Sigmoid colon (tissue), 7 donors: ENCODE data around the gene CACNA1A. TPM values are rescaled to one million over a fixed set of nuclear protein-coding genes. Genes with fewer than 3 reads are reported as not detected.

Experiments used
- DNase-seq: peaks from one replicate; pipeline ENCODE4 v3.0.0-alpha.2; 2019
- H3K27ac ChIP-seq, 4 donors: fragments of 200-600 bp; sonication (generic); one replicate each; pipeline ENCODE4 v1.5.1; 2016 to 2019; ENCODE audit warnings: mild to moderate bottlenecking in 1 of 4
- H3K27me3 ChIP-seq, 3 donors: fragments of 200-600 bp; sonication (generic); one replicate each; pipeline ENCODE4 v1.5.1; 2019; ENCODE audit warnings: mild to moderate bottlenecking in 1 of 3
- H3K36me3 ChIP-seq, 4 donors: fragments of 200-600 bp; sonication (generic); one replicate each; pipeline ENCODE4 v1.5.1; 2016 to 2019
- H3K4me1 ChIP-seq, 4 donors: fragments of 200-600 bp; sonication (generic); one replicate each; pipeline ENCODE4 v1.5.1; 2017 to 2019
- H3K4me3 ChIP-seq, 4 donors: fragments of 200-600 bp; sonication (generic); one replicate each; pipeline ENCODE4 v1.5.1; 2017 to 2019; ENCODE audit warnings: mild to moderate bottlenecking in 2 of 4, moderate library complexity in 1 of 4
- H3K9me3 ChIP-seq, 4 donors: fragments of 200-600 bp in 3 of 4; sonication (generic) in 3 of 4; one replicate each; pipeline versions ENCODE4 v1.5.1 to v1.6.1; 2013 to 2019
- EP300 ChIP-seq, 4 donors: sonication (generic); formaldehyde crosslinking; IDR thresholded peaks; one replicate each; pipeline ENCODE4 v1.6.1; 2017; ENCODE audit warnings: antibody characterized with exemption in 4 of 4
- POLR2A ChIP-seq, 2 donors: fragments of 450-650 bp; IDR thresholded peaks; one replicate each; pipeline ENCODE4 v1.6.1; 2016; ENCODE audit warnings: antibody characterized with exemption in 2 of 2, mild to moderate bottlenecking in 2 of 2, moderate library complexity in 2 of 2
- POLR2AphosphoS5 ChIP-seq, 4 donors: sonication (generic); formaldehyde crosslinking; IDR thresholded peaks; one replicate each; pipeline ENCODE4 v1.6.1; 2017; ENCODE audit warnings: antibody characterized with exemption in 4 of 4
- WGBS, 2 donors: extraction: QIAGEN DNeasy Blood & Tissue Kit; methylation state at CpG; one replicate each; pipeline ENCODE4 v1.1.7; 2013; 5-methylcytosine and 5-hydroxymethylcytosine counted together
- intact Hi-C: fragments of 100-400 bp; cut with DNase I; formaldehyde crosslinking; loops from one replicate; pipeline ENCODE4 v1.15.1; 2023
- polyA plus RNA-seq, 3 donors: library from polyadenylated mRNA; stranded (reverse); fragments of 200-250 nt; gene quantifications; one replicate each; pipeline ENCODE4 v1.2.3, GENCODE V29; 2013
- total RNA-seq, 4 donors: library from RNA; depleted of rRNA; stranded (reverse); fragments of >200 nt; gene quantifications; one replicate each; pipeline ENCODE4 v1.1.0, GENCODE V29; 2016
- TF ChIP-seq, protein P1 (sequence below), 4 experiments: fragments of 450-650 bp in 3 of 4; fragments of 200-600 bp in 1 of 4; IDR thresholded peaks; one replicate each; pipeline ENCODE4 v1.5.1; 2016 to 2019; ENCODE audit warnings: antibody characterized with exemption in 4 of 4, mild to moderate bottlenecking in 3 of 4, moderate library complexity in 2 of 4
- donor health status: healthy with polysubstance abuse.
- donor health status: Bipolar disorder and iron deficiency.
- donor health status: healthy.

The CACNA1A gene
- total and polyA plus RNA-seq, 7 donors = 0.14 to 3.6 (median 1.6) TPM; not detected in 1

DNA sequence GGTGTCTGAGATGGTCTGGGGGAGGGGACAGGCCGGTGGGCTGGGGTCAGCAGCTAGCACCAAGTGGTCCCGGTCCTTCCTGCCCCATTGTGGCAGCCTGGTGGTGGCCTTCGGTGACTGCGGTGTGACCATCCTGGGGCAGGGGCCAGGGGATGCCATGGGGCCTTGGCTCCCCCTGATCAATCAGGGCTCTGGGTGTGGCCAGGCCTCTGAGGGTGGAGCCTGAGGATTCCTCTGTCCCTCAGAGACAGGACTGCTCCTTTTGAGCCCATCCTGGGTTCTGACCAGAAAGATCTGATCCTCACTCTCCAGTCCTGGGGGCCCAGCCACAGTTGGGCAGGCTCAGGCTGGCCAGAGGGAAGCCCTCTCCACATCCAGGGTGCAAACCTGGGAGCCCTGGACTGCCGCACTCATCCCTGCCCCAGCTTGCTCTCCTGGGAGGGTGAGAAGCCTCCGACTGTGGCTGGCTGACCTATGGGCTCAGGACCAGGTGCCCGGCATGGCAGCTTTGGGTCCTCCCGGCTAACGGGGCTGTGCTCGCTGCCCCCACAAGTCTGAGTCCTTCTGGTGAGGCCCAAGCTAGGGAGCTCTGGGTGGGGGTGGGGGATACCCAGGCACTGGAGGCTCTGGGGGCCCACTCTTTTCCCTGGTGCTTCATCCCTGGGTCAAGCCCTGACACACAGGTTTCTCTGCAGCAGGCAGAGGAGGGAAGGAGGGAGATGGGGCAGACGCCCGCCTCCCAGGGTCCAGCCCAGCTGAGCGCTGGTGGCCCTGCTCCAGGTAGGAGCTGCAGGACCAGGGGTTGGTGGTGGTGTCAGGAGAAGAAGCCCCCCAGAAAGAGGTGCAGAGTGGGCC lies 296.6 kb downstream of the CACNA1A start:
- Histone ChIP-seq H3K4me3 (no peak overlapping the region), H3K4me1 (peaks cover 0 to 15% (median 4%) of the 10 kb centered on the region in 4 donors), H3K27me3 (peaks cover 0 to 4% (median 0%) of the 10 kb centered on the region in 3 donors), H3K27ac (no peak overlapping the region), H3K9me3 (no peaks in the 10 kb centered on the region), H3K36me3 (no peaks in the 10 kb centered on the region)
- WGBS, 2 donors = 80 to 86% methylated on average over 13 of the region's 13 CpGs
- TF ChIP-seq EP300 (IDR thresholded peaks at IDR 0.05) (no peak), POLR2A (IDR thresholded peaks at IDR 0.05) (no peak), POLR2AphosphoS5 (IDR thresholded peaks at IDR 0.05) (no peak)
- TF ChIP-seq, protein P1, sequence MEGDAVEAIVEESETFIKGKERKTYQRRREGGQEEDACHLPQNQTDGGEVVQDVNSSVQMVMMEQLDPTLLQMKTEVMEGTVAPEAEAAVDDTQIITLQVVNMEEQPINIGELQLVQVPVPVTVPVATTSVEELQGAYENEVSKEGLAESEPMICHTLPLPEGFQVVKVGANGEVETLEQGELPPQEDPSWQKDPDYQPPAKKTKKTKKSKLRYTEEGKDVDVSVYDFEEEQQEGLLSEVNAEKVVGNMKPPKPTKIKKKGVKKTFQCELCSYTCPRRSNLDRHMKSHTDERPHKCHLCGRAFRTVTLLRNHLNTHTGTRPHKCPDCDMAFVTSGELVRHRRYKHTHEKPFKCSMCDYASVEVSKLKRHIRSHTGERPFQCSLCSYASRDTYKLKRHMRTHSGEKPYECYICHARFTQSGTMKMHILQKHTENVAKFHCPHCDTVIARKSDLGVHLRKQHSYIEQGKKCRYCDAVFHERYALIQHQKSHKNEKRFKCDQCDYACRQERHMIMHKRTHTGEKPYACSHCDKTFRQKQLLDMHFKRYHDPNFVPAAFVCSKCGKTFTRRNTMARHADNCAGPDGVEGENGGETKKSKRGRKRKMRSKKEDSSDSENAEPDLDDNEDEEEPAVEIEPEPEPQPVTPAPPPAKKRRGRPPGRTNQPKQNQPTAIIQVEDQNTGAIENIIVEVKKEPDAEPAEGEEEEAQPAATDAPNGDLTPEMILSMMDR (IDR thresholded peaks at IDR 0.05) = no peak
- DNase-seq = no peak
- intact Hi-C loops = loop anchor here (5.0 kb wide), 1 partner anchor 42 kb away; no protein-coding TSS in a partner anchor

DNA sequence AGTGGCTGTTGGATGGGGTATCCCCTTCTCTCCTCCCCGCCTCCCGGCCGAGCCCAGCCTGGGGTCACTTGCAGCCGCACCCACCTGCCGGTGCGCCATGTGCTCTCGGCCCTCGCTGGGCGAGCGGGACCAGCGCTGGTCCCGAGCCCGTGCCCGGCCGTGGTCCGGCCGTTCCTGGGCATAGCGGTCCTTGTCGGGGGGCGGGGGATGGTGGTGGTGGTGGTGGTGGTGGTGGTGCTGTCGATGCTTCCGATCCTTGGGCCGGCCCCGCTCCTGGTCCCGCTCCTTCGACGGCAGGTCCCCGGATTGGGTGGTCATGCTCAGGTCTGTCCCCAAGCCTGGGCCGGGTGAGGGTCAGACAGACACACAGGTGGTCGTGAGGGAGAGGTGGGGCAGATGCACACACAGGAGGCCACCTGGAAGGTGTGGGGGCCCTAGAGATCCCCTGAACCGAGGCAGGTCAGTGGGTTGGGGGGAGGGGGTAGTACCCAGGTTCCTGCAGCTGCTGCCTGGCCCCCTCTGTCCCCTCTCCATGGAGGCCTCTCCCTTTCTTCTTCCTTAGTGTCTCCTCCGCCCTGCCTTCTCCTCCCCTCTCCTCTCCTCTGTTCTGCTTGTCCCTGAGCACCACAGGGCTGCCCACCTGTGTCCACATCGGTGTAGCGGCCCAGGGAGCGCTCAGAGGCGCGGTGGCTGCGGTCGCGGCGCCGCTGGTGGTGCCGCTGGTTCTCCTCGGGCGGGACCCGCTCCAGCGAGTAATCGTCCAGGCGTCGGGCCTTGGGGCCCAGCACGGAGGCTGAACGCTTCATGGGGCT lies 297.4 kb downstream of the CACNA1A start:
- Histone ChIP-seq H3K27ac (peak overlapping the region; percentile 53 to 68 (median 60)), H3K27me3 (peaks cover 0 to 4% (median 0%) of the 10 kb centered on the region in 3 donors), H3K4me1 (peaks cover 0 to 15% (median 4%) of the 10 kb centered on the region in 4 donors), H3K36me3 (no peaks in the 10 kb centered on the region), H3K9me3 (no peaks in the 10 kb centered on the region), H3K4me3 (peak overlapping the region; percentile 33 to 54 (median 48))
- WGBS, 2 donors = 73 to 75% methylated on average over 52 of the region's 52 CpGs
- intact Hi-C loops = loop anchor here (5.0 kb wide), 1 partner anchor 42 kb away; no protein-coding TSS in a partner anchor
- TF ChIP-seq POLR2A (IDR thresholded peaks at IDR 0.05) (no peak), POLR2AphosphoS5 (IDR thresholded peaks at IDR 0.05) (no peak), EP300 (IDR thresholded peaks at IDR 0.05) (no peak)
- TF ChIP-seq, protein P1 (IDR thresholded peaks at IDR 0.05) = no peak
- DNase-seq = no peak

DNA sequence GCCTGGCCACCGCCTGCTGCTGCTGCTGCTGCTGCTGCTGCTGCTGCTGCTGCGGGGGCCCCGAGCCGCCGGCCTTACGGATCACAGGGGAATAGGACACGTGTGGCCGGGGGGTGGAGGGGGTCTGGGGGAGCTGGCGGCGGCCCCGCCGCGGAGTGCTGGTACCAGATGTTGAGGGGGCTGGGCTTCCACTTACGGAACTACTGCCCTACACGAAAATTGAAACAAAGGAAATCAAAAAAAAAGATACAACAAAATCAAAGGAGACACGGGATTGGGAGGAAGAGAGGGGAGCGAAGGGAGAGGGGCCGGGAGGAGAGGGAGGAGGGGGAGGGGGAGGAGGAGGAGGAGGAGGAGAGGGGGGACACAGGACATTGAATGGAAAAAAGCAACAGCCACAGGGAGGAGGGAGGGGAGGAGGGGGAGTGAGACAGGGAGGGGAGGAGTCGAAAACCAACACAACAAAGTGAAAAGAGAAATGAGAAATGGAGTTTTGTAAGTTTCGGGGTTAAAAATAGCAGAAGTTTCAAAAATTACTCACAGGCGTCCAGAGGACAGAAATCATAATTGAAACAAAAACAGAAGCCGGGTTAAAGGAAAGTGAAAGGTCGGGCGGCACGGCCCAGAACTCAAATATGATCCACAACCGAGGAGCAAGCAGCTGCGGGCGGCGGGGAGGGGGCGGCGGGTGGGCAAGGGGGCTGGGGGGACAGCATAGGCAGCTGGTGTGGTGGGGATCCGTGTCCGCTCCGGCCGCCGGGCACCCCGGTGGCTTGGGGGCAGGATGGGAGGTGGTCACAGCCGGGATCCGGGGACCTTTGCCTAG lies 298.2 kb downstream of the CACNA1A start:
- WGBS, 2 donors = 24 to 69% methylated on average over 39 of the region's 39 CpGs
- H3K36me3 ChIP-seq = no peaks in the 10 kb centered on the region
- H3K4me1 ChIP-seq = peaks cover 0 to 15% (median 4%) of the 10 kb centered on the region in 4 donors
- H3K4me3 ChIP-seq = peak overlapping the region; percentile 33 to 54 (median 48)
- H3K27me3 ChIP-seq = peaks cover 0 to 4% (median 0%) of the 10 kb centered on the region in 3 donors
- H3K27ac ChIP-seq = peak overlapping the region; percentile 53 to 68 (median 60)
- DNase-seq = peak; percentile 74
- no peaks in the 10 kb centered on the region for H3K9me3 ChIP-seq
- TF ChIP-seq EP300 (IDR thresholded peaks at IDR 0.05) = no peak
- no peak for TF ChIP-seq POLR2AphosphoS5 (IDR thresholded peaks at IDR 0.05)
- TF ChIP-seq, protein P1 (IDR thresholded peaks at IDR 0.05) = no peak
- TF ChIP-seq POLR2A (IDR thresholded peaks at IDR 0.05) = no peak
- intact Hi-C loops = loop anchor here (5.0 kb wide), 1 partner anchor 41 kb away; no protein-coding TSS in a partner anchor

DNA sequence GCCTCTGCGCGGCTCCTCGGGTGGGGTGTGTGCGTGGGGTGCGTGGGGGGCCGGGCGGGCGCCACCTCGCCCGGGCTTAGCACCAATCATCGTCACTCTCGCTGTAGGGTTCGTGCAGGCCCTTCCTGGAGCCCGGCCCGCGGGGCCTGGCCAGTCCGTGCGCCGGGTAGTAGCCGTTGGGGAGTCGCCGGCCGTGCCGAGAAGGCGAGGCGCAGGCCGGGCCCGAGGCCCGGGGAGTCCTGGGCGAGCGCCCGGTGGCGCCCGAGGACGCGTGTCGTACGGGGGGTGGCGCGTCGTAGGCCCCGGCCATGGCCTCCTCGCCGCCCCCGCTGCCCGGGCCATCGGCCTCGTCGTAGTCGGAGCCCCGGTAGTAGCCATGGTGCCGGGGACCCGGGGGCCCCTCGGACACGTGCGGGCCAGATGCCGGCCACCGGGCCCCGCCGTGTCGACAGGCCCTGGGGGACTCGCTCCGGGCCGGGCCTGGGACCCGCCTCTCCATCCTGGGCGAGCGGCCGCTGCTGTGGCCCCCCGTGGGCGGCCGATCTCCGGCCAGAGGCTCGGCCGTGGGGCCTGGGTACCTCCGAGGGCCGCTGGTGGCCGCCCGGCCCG lies 298.9 kb downstream of the CACNA1A start:
- TF ChIP-seq, protein P1 (IDR thresholded peaks at IDR 0.05) = no peak
- TF ChIP-seq POLR2A (IDR thresholded peaks at IDR 0.05) (no peak), POLR2AphosphoS5 (IDR thresholded peaks at IDR 0.05) (no peak)
- intact Hi-C loops = loop anchor here (5.0 kb wide), 1 partner anchor 40 kb away; no protein-coding TSS in a partner anchor
- WGBS, 2 donors = 84 to 87% methylated on average over 79 of the region's 79 CpGs
- Histone ChIP-seq H3K27me3 (peaks cover 0 to 4% (median 0%) of the 10 kb centered on the region in 3 donors), H3K4me1 (peaks cover 0 to 15% (median 4%) of the 10 kb centered on the region in 4 donors), H3K4me3 (peak overlapping the region; percentile 33 to 54 (median 48)), H3K36me3 (no peaks in the 10 kb centered on the region), H3K9me3 (no peaks in the 10 kb centered on the region), H3K27ac (peak overlapping the region; percentile 27 to 68 (median 60))
- no peak for DNase-seq
